H1 (cell line): ENCODE measurements around the gene PDCD7. TPM values are rescaled to one million over a fixed set of nuclear protein-coding genes. Genes with fewer than 3 reads are reported as not detected.
A peak's percentile ranks its signal among the peaks of the same experiment; 100 is the strongest.

Source experiments
- CTCF ChIA-PET: fragments of 300-600 bp; sonication (Branson Sonifier 250); formaldehyde crosslinking; loops from one replicate; lab custom pipeline; 2021; ENCODE audit not compliant: partially characterized antibody; lab: Charles Lee
- POLR2A ChIA-PET: fragments of 300-600 bp; sonication (Branson Sonifier 250); formaldehyde crosslinking; loops from one replicate; lab custom pipeline; 2021; ENCODE audit warnings: inconsistent platforms; ENCODE audit not compliant: partially characterized antibody; lab: Charles Lee
- DNase-seq, 2 experiments: peaks; one replicate each; pipeline versions ENCODE4 v3.0.0 to v3.0.0-alpha.2; 2010 to 2022; ENCODE audit warnings: low spot score in 2 of 2, low read depth in 1 of 2, mixed read lengths in 1 of 2
- FAIRE-seq: peaks from 2 replicates; lab custom pipeline; 2011; peaks lifted over from hg19 to GRCh38; lab: Jason Lieb, UNC
- H2AFZ ChIP-seq: 2 replicates; pipeline ENCODE4 v1.8.1; 2012; ENCODE audit warnings: low read length, inconsistent platforms
- H2AK5ac ChIP-seq: 2 replicates; pipeline ENCODE4 v1.6.1; 2013; ENCODE audit warnings: low read depth, low read length
- H2BK120ac ChIP-seq: replicated peaks from 2 replicates; pipeline ENCODE3; 2013; ENCODE audit warnings: low read depth, low read length, inconsistent platforms
- H2BK12ac ChIP-seq: 2 replicates; pipeline ENCODE4 v1.6.1; 2013; ENCODE audit warnings: low read depth, low read length
- H2BK15ac ChIP-seq: 2 replicates; pipeline ENCODE4 v1.6.1; 2013; ENCODE audit warnings: low read length
- H2BK20ac ChIP-seq: 2 replicates; pipeline ENCODE4 v1.6.1; 2013; ENCODE audit warnings: low read length
- H2BK5ac ChIP-seq: 2 replicates; pipeline ENCODE4 v1.6.1; 2013; ENCODE audit warnings: low read depth, low read length
- H3K14ac ChIP-seq: 2 replicates; pipeline ENCODE4 v1.6.1; 2013; ENCODE audit warnings: inconsistent platforms; ENCODE audit not compliant: insufficient read length
- H3K18ac ChIP-seq: 2 replicates; pipeline ENCODE4 v1.6.1; 2013; ENCODE audit warnings: low read length; ENCODE audit errors: extremely low read depth
- H3K23ac ChIP-seq: 2 replicates; pipeline ENCODE4 v1.6.1; 2013; ENCODE audit warnings: inconsistent platforms; ENCODE audit not compliant: insufficient read length
- H3K23me2 ChIP-seq: 2 replicates; pipeline ENCODE4 v1.6.1; 2013; ENCODE audit warnings: low read depth, low read length
- H3K27ac ChIP-seq: 2 replicates; pipeline ENCODE4 v1.6.1; 2011; ENCODE audit warnings: low read depth, low read length, inconsistent platforms
- H3K27me3 ChIP-seq, 4 experiments: replicated peaks in 1 of 4; 1 replicate in 1 of 4; 2 replicates in 3 of 4; pipeline versions ENCODE4 v1.6.1 to v1.8.1; 2011 to 2013; ENCODE audit warnings: low read length in 3 of 4, mild to moderate bottlenecking in 3 of 4, inconsistent platforms in 2 of 4, mixed read lengths in 2 of 4, moderate library complexity in 1 of 4; ENCODE audit not compliant: control insufficient read depth in 3 of 4, insufficient read depth in 3 of 4; ENCODE audit errors: extremely low read depth in 1 of 4
- H3K36me3 ChIP-seq, 4 experiments: 2 replicates each; pipeline versions ENCODE4 v1.6.1 to v1.8.1; 2011 to 2013; ENCODE audit warnings: mild to moderate bottlenecking in 4 of 4, low read length in 3 of 4, moderate library complexity in 2 of 4, control low read depth in 1 of 4, inconsistent platforms in 1 of 4; ENCODE audit not compliant: insufficient read depth in 4 of 4, control insufficient read depth in 2 of 4
- H3K4ac ChIP-seq: replicated peaks from 2 replicates; pipeline ENCODE3; 2013; ENCODE audit warnings: low read length, low read depth, mixed read lengths, inconsistent platforms; ENCODE audit not compliant: insufficient read length
- H3K4me1 ChIP-seq, 4 experiments: replicated peaks in 1 of 4; 1 replicate in 1 of 4; 2 replicates in 3 of 4; pipeline versions ENCODE4 v1.6.1 to v1.8.1; 2011 to 2013; ENCODE audit warnings: low read length in 3 of 4, inconsistent platforms in 2 of 4, mixed read lengths in 1 of 4; ENCODE audit not compliant: insufficient read depth in 4 of 4, control insufficient read depth in 3 of 4
- H3K4me2 ChIP-seq, 2 experiments: 2 replicates each; pipeline versions ENCODE4 v1.6.1 to v1.8.1; 2011 to 2013; ENCODE audit warnings: low read depth in 2 of 2, low read length in 2 of 2, control low read depth in 1 of 2, inconsistent platforms in 1 of 2, mild to moderate bottlenecking in 1 of 2; ENCODE audit not compliant: insufficient read depth in 1 of 2
- H3K4me3 ChIP-seq, 4 experiments: fragments of 200-600, 300-600 bp in 1 of 4; sonication (generic), shearing (Covaris generic), sonication (Bioruptor Twin) in 1 of 4; 2 replicates each; pipeline versions ENCODE4 v1.5.1 to v1.8.1; 2011 to 2016; ENCODE audit warnings: low read length in 4 of 4, low read depth in 3 of 4, control low read depth in 2 of 4, inconsistent platforms in 2 of 4, mild to moderate bottlenecking in 2 of 4, mixed read lengths in 1 of 4, moderate library complexity in 1 of 4; ENCODE audit not compliant: insufficient read depth in 2 of 4; ENCODE audit errors: extremely low read depth in 1 of 4
- H3K56ac ChIP-seq: replicated peaks from 2 replicates; pipeline ENCODE3; 2013; ENCODE audit warnings: low read depth, mild to moderate bottlenecking, mixed read lengths, low read length, inconsistent platforms; ENCODE audit not compliant: insufficient read length
- H3K79me1 ChIP-seq: 2 replicates; pipeline ENCODE4 v1.6.1; 2013; ENCODE audit warnings: low read depth, low read length, control low read depth
- H3K79me2 ChIP-seq, 2 experiments: 2 replicates each; pipeline versions ENCODE4 v1.6.1 to v1.8.1; 2012 to 2013; ENCODE audit warnings: low read length in 2 of 2, mild to moderate bottlenecking in 2 of 2, inconsistent platforms in 1 of 2; ENCODE audit not compliant: insufficient read depth in 2 of 2, control insufficient read depth in 1 of 2
- H3K9ac ChIP-seq, 4 experiments: replicated peaks in 1 of 4; 1 replicate in 1 of 4; 2 replicates in 3 of 4; pipeline versions ENCODE4 v1.6.1 to v1.8.1; 2011 to 2013; ENCODE audit warnings: low read depth in 3 of 4, low read length in 3 of 4, control low read depth in 2 of 4, mild to moderate bottlenecking in 2 of 4, moderate library complexity in 2 of 4, inconsistent platforms in 1 of 4; ENCODE audit errors: extremely low read depth in 1 of 4
- H3K9me3 ChIP-seq, 2 experiments: 2 replicates each; pipeline versions ENCODE4 v1.6.1 to v1.8.1; 2012 to 2013; ENCODE audit warnings: mild to moderate bottlenecking in 2 of 2, moderate library complexity in 2 of 2, control low read depth in 1 of 2, inconsistent platforms in 1 of 2, low read depth in 1 of 2, low read length in 1 of 2, mixed read lengths in 1 of 2; ENCODE audit not compliant: insufficient read depth in 2 of 2
- H4K20me1 ChIP-seq, 2 experiments: replicated peaks in 1 of 2; 2 replicates each; pipeline versions ENCODE3 to v1.8.1; 2011 to 2013; ENCODE audit warnings: inconsistent platforms in 2 of 2, low read length in 2 of 2, mild to moderate bottlenecking in 1 of 2; ENCODE audit not compliant: insufficient read depth in 2 of 2, control insufficient read depth in 1 of 2
- H4K5ac ChIP-seq: 2 replicates; pipeline ENCODE4 v1.6.1; 2013; ENCODE audit warnings: low read length, low read depth, mixed read lengths, inconsistent platforms; ENCODE audit not compliant: insufficient read length
- H4K8ac ChIP-seq: 2 replicates; pipeline ENCODE4 v1.8.0; 2013; ENCODE audit warnings: mild to moderate bottlenecking, moderate library complexity, low read length, inconsistent platforms; ENCODE audit not compliant: insufficient read depth; ENCODE audit errors: extremely low read depth
- H4K91ac ChIP-seq: replicated peaks from 2 replicates; pipeline ENCODE3; 2013; ENCODE audit warnings: low read length, mixed read lengths, inconsistent platforms; ENCODE audit not compliant: insufficient read length
- WGBS, 2 experiments: shearing (Covaris generic) in 1 of 2; methylation state at CpG; one replicate each; pipeline versions ENCODE4 v1.1.6 to v1.1.7; 2013 to 2015; ENCODE audit warnings: low lambda C conversion rate in 2 of 2, mixed read lengths in 2 of 2, inconsistent platforms in 1 of 2, low coverage in 1 of 2, missing lambda C conversion rate in 1 of 2; ENCODE audit not compliant: insufficient replicate concordance in 2 of 2, insufficient coverage in 1 of 2, insufficient read length in 1 of 2; ENCODE audit errors: extremely low coverage in 1 of 2, missing lambda C conversion rate in 1 of 2; 5-methylcytosine and 5-hydroxymethylcytosine counted together
- polyA plus RNA-seq, 7 experiments: library from polyadenylated mRNA; depleted of rRNA in 3 of 7; stranded (reverse) in 5 of 7; unstranded in 2 of 7; fragments of >200 nt in 5 of 7; fragments of 200-250 nt in 2 of 7; gene quantifications; 1 replicate in 5 of 7; 2 replicates in 1 of 7; 4 replicates in 1 of 7; pipeline versions ENCODE4 v1.2.1 to v1.2.3, GENCODE V29; 2011 to 2013; ENCODE audit warnings: missing spikeins in 2 of 7, mixed read lengths in 2 of 7
- total RNA-seq: library from RNA; stranded (reverse); fragmentation: NEBNext Ultra II Directional; extraction: Animal tissue kit (Norgen Biotek cat#: 25700); gene quantifications from 2 replicates; pipeline ENCODE4 v1.2.1, GENCODE V29; 2021

The PDCD7 gene
- total and polyA plus RNA-seq, 2 of the 8 experiments (the other 6 are each of a cell fraction or from before 2014, with no cell fraction given), result 11.5 to 25.6 TPM

GRCh38 chr15:65076486-65077290 lies 56.9 kb downstream of the PDCD7 start, which contains the start of gene KBTBD13:
KBTBD13 (plus strand) TSS chr15:65076746; CDS start chr15:65076816, 70 bp downstream.
- no peak within 1 kb of the TSS for H3K14ac ChIP-seq
- no peak within 1 kb of the TSS for H2BK20ac ChIP-seq
- FAIRE-seq, result no peak
- H4K91ac ChIP-seq, result peak within 1 kb of the TSS; percentile 34
- peak within 1 kb of the TSS; percentile 79; the same call in 1 of the 2 replicates for H4K8ac ChIP-seq
- H3K4me3 ChIP-seq, result no peak within 1 kb of the TSS
- H3K4ac ChIP-seq, result no peak within 1 kb of the TSS
- no peaks in the 10 kb centered on the region for H3K36me3 ChIP-seq
- no peak within 1 kb of the TSS for H2BK120ac ChIP-seq
- peaks cover 0 to 9% (median 4%) of the 10 kb centered on the region in 4 experiments; a peak in 4 of 7 replicates for H3K27me3 ChIP-seq
- H3K23ac ChIP-seq, result no peak within 1 kb of the TSS
- no peak within 1 kb of the TSS for H4K5ac ChIP-seq
- 93% methylated on average over 52 of the region's 73 CpGs; no CpG with 5 or more reads in 1 of the 2 experiments for WGBS, 2 experiments
- CTCF ChIA-PET, result interaction anchor here (0.5 to 32.9 kb wide), 11 partner anchors 8 to 84 kb away, joined by 3 to 1213 read pairs (median 11); partner anchors contain the start of genes RASL12 and SLC51B
- no peaks in the 10 kb centered on the region for H3K23me2 ChIP-seq
- peak within 1 kb of the TSS; percentile 60; the same call in 1 of the 2 replicates for H3K18ac ChIP-seq
- no peak within 1 kb of the TSS for H3K9ac ChIP-seq
- H3K4me1 ChIP-seq, result peaks cover 0 to 3% (median 1%) of the 10 kb centered on the region in 4 experiments; a peak in 6 of 7 replicates
- H2BK12ac ChIP-seq, result peak within 1 kb of the TSS; percentile 80; the same call in 1 of the 2 replicates
- peak within 1 kb of the TSS; percentile 46; the same call in 1 of the 2 replicates for H2BK15ac ChIP-seq
- no peaks in the 10 kb centered on the region for H3K79me1 ChIP-seq
- H3K79me2 ChIP-seq, result no peaks in the 10 kb centered on the region; a peak in 1 of 4 replicates
- no peak within 1 kb of the TSS for H2BK5ac ChIP-seq
- no peak within 1 kb of the TSS for H3K56ac ChIP-seq
- H3K27ac ChIP-seq, result no peak within 1 kb of the TSS
- no peak within 1 kb of the TSS for H2AK5ac ChIP-seq
- DNase-seq, result no peak
- H2AFZ ChIP-seq, result no peak within 1 kb of the TSS
- peaks cover 3% of the 10 kb centered on the region in 2 experiments; a peak in 2 of 4 replicates for H3K9me3 ChIP-seq
- H4K20me1 ChIP-seq, result no peaks in the 10 kb centered on the region
- no peak within 1 kb of the TSS for H3K4me2 ChIP-seq
- POLR2A ChIA-PET, result interaction anchor here (0.5 to 14.5 kb wide), 6 partner anchors 8 to 411 kb away, joined by 3 to 93 read pairs (median 4); partner anchors contain the start of genes RASL12 and RNU5B-1
